Measurements from ENCODE around the gene DSG2. TPM values are rescaled to one million over a fixed set of nuclear protein-coding genes. Genes with fewer than 3 reads are reported as not detected.
A peak's percentile ranks its signal among the peaks of the same experiment; 100 is the strongest.

DSG2 gene
- total RNA-seq, 1 experiment from 2014 or later = not detected

DNA sequence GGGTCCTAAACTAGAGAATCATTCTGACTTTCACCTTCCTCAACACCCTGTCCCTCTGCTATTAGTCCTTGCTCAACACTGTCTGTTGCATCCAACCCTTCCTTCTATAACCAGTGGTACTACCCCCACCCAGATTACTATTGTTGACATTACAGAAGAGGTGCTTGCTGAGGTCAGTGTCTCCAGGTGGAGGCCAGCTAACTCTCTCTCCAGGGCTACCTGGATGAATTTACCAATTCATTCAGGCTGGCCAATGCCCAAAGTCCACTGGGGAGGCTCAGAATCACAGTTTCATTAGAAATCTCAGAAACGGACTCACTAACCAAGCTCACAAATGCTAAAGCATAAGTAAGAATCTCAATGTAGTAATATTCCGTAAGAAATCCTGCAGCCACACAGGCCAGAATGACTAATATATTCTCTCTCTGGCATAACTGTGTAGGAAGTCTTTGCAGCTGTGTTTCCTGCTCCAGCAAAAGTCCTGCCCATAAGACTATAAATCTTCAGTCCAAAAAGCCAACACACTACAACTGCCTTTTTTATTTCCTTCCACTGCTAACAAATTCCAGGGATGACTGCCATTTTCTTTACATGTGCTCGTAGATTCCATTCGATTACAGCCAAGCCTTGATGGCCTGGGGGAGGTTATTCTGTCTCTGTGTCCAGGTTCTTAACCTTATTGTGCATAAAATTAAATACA, 83.7 kb downstream of the DSG2 start:
- Histone ChIP-seq H3K9me3 (ENCODE audit: low read depth, low read length, poor library complexity, severe bottlenecking) (no peaks in the 10 kb centered on the region), H3K27me3 (replicated peaks; ENCODE audit: insufficient read depth, low read depth, low read length, poor library complexity) (no peaks in the 10 kb centered on the region), H3K27ac (ENCODE audit: low read depth, low read length, poor library complexity, severe bottlenecking) (no peak overlapping the region), H3K36me3 (ENCODE audit: insufficient read depth, low read length, poor library complexity, severe bottlenecking) (no peaks in the 10 kb centered on the region), H3K4me3 (ENCODE audit: low read depth, low read length, poor library complexity, severe bottlenecking) (no peak overlapping the region), H3K4me1 (ENCODE audit: insufficient read depth, low read length, poor library complexity, severe bottlenecking) (peaks cover 6% of the 10 kb centered on the region)
- ChIA-PET POLR2A (ENCODE audit: low non-redundant PET) (interaction anchor here (0.5 kb wide), 1 partner anchor 16 kb away, joined by 3 read pairs; no protein-coding TSS in a partner anchor), CTCF (no interaction called here)
- no TSS peak for BruUV-seq (replicated peaks)
- peak; percentile 28 for DNase-seq (ENCODE audit: low spot score)
- intact Hi-C loops (cut with micrococcal nuclease; ENCODE audit: unreplicated experiment) = no loop called here
- TF ChIP-seq, protein P1, sequence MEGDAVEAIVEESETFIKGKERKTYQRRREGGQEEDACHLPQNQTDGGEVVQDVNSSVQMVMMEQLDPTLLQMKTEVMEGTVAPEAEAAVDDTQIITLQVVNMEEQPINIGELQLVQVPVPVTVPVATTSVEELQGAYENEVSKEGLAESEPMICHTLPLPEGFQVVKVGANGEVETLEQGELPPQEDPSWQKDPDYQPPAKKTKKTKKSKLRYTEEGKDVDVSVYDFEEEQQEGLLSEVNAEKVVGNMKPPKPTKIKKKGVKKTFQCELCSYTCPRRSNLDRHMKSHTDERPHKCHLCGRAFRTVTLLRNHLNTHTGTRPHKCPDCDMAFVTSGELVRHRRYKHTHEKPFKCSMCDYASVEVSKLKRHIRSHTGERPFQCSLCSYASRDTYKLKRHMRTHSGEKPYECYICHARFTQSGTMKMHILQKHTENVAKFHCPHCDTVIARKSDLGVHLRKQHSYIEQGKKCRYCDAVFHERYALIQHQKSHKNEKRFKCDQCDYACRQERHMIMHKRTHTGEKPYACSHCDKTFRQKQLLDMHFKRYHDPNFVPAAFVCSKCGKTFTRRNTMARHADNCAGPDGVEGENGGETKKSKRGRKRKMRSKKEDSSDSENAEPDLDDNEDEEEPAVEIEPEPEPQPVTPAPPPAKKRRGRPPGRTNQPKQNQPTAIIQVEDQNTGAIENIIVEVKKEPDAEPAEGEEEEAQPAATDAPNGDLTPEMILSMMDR (conservative IDR thresholded peaks at IDR 0.05; ENCODE audit: low read depth, low read length) = no peak
- no peak for TF ChIP-seq EZH2 (IDR thresholded peaks at IDR 0.05; ENCODE audit: borderline replicate concordance, low read depth, low read length, poor library complexity, severe bottlenecking)

- no peak overlapping the region for H3K27ac ChIP-seq (ENCODE audit: low read depth, low read length, poor library complexity, severe bottlenecking)
- H3K9me3 ChIP-seq (ENCODE audit: low read depth, low read length, poor library complexity, severe bottlenecking) = no peaks in the 10 kb centered on the region
- no peak overlapping the region for H3K4me3 ChIP-seq (ENCODE audit: low read depth, low read length, poor library complexity, severe bottlenecking)
- no peak for DNase-seq (ENCODE audit: low spot score)
- intact Hi-C loops (cut with micrococcal nuclease; ENCODE audit: unreplicated experiment) = no loop called here
- no TSS peak for BruUV-seq (replicated peaks)
- ChIA-PET POLR2A (ENCODE audit: low non-redundant PET) (no interaction called here), CTCF (no interaction called here)
- TF ChIP-seq EZH2 (IDR thresholded peaks at IDR 0.05; ENCODE audit: borderline replicate concordance, low read depth, low read length, poor library complexity, severe bottlenecking) = no peak
- TF ChIP-seq, protein P1 (conservative IDR thresholded peaks at IDR 0.05; ENCODE audit: low read depth, low read length) = no peak
- peaks cover 6% of the 10 kb centered on the region for H3K4me1 ChIP-seq (ENCODE audit: insufficient read depth, low read length, poor library complexity, severe bottlenecking)
- H3K36me3 ChIP-seq (ENCODE audit: insufficient read depth, low read length, poor library complexity, severe bottlenecking) = no peaks in the 10 kb centered on the region
- no peaks in the 10 kb centered on the region for H3K27me3 ChIP-seq (replicated peaks; ENCODE audit: insufficient read depth, low read depth, low read length, poor library complexity)
Measured at GRCh38 chr18:31583185-31583854, 85.3 kb downstream of the DSG2 start.

DNA sequence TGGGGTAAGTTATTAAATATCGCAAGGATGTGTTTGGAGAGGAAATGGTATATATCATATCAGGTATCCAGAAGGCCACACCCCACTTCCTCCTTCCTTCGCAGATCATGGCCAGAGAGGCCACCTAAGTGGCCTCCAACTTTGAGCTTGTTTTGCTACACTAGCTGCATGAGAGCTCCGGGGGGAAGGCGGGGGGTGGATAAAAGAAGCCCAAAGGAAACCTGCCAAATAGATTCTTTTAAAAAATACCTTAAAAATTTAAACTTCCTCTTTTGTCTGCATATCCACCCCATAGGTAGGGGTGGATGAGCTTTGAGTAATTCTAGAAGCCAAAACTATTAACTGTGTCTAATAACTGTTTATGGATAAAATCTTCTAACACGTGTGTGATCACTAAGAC, 88.0 kb downstream of the DSG2 start:
- peaks cover 6% of the 10 kb centered on the region for H3K4me1 ChIP-seq (ENCODE audit: insufficient read depth, low read length, poor library complexity, severe bottlenecking)
- TF ChIP-seq, protein P1 (conservative IDR thresholded peaks at IDR 0.05; ENCODE audit: low read depth, low read length) = no peak
- TF ChIP-seq EZH2 (IDR thresholded peaks at IDR 0.05; ENCODE audit: borderline replicate concordance, low read depth, low read length, poor library complexity, severe bottlenecking) = no peak
- H3K27ac ChIP-seq (ENCODE audit: low read depth, low read length, poor library complexity, severe bottlenecking) = no peak overlapping the region
- POLR2A ChIA-PET (ENCODE audit: low non-redundant PET) = no interaction called here
- no peak overlapping the region for H3K4me3 ChIP-seq (ENCODE audit: low read depth, low read length, poor library complexity, severe bottlenecking)
- H3K36me3 ChIP-seq (ENCODE audit: insufficient read depth, low read length, poor library complexity, severe bottlenecking) = no peaks in the 10 kb centered on the region
- no peaks in the 10 kb centered on the region for H3K9me3 ChIP-seq (ENCODE audit: low read depth, low read length, poor library complexity, severe bottlenecking)
- H3K27me3 ChIP-seq (replicated peaks; ENCODE audit: insufficient read depth, low read depth, low read length, poor library complexity) = no peaks in the 10 kb centered on the region
- no peak for DNase-seq (ENCODE audit: low spot score)
- intact Hi-C loops (cut with micrococcal nuclease; ENCODE audit: unreplicated experiment) = no loop called here
- CTCF ChIA-PET = no interaction called here
- BruUV-seq (replicated peaks) = no TSS peak

Measured in A673 (cell line).